ENCODE data around the gene AXIN2.

GRCh38 chr17:65556014-65556909 is 5.2 kb downstream of the AXIN2 start:
- peak; percentile 6 to 75 (median 68) for TF ChIP-seq CTCF (IDR thresholded peaks at IDR 0.05)
- TF ChIP-seq POLR2AphosphoS5 (IDR thresholded peaks at IDR 0.05; ENCODE audit: insufficient read depth in 1 of 2, low read depth in 1 of 2), result peak in 1 of 2 donors; percentile 38
- no peak for TF ChIP-seq POLR2A (IDR thresholded peaks at IDR 0.05)

All from vagina (tissue), 2 donors.